Measurements from ENCODE around the gene ETS1.

The ETS1 gene

GRCh38 chr11:128587415-128587814, at the start of gene ETS1:
Gene ETS1 (minus strand): TSS chr11:128587558. CDS start chr11:128573130, 14,428 bp downstream.
- no peak for DNase-seq

GRCh38 chr11:128634395-128634794, 47.0 kb upstream of the ETS1 start:
- no peak for DNase-seq

- no peak for DNase-seq
Observed at GRCh38 chr11:128633384-128633965, 46.1 kb upstream of the ETS1 start.

- peak; percentile 45 for DNase-seq
Observed at GRCh38 chr11:128632141-128632791, 44.9 kb upstream of the ETS1 start.

- peak; percentile 89 for DNase-seq
Observed at GRCh38 chr11:128630367-128631230, 43.2 kb upstream of the ETS1 start.

- no peak for DNase-seq
Observed at GRCh38 chr11:128629516-128630106, 42.3 kb upstream of the ETS1 start.

- peak; percentile 59 for DNase-seq
Observed at GRCh38 chr11:128628686-128629085, 41.3 kb upstream of the ETS1 start.

GRCh38 chr11:128628325-128628673, 40.9 kb upstream of the ETS1 start:
- DNase-seq = no peak

GRCh38 chr11:128627666-128628324, 40.4 kb upstream of the ETS1 start:
- DNase-seq = peak; percentile 58

GRCh38 chr11:128626913-128627665, 39.7 kb upstream of the ETS1 start:
- no peak for DNase-seq

GRCh38 chr11:128625746-128626145, 38.4 kb upstream of the ETS1 start:
- no peak for DNase-seq

- DNase-seq = no peak
Observed at GRCh38 chr11:128625326-128625725, 38.0 kb upstream of the ETS1 start.

- peak; percentile 89 for DNase-seq
Observed at GRCh38 chr11:128624269-128625175, 37.2 kb upstream of the ETS1 start.

GRCh38 chr11:128623091-128623490, 35.7 kb upstream of the ETS1 start:
- no peak for DNase-seq

- DNase-seq = no peak
Observed at GRCh38 chr11:128621601-128622501, 34.5 kb upstream of the ETS1 start.

- no peak for DNase-seq
Observed at GRCh38 chr11:128620309-128621100, 33.1 kb upstream of the ETS1 start.

- no peak for DNase-seq
Observed at GRCh38 chr11:128619540-128620308, 32.4 kb upstream of the ETS1 start.

GRCh38 chr11:128619007-128619406, 31.6 kb upstream of the ETS1 start:
- DNase-seq = no peak
